ENCODE data around the gene OR2M4. TPM values are rescaled to one million over a fixed set of nuclear protein-coding genes. Genes with fewer than 3 reads are reported as not detected.

Gene OR2M4
- total and polyA plus RNA-seq, 2 experiments from 2014 or later = not detected

DNA sequence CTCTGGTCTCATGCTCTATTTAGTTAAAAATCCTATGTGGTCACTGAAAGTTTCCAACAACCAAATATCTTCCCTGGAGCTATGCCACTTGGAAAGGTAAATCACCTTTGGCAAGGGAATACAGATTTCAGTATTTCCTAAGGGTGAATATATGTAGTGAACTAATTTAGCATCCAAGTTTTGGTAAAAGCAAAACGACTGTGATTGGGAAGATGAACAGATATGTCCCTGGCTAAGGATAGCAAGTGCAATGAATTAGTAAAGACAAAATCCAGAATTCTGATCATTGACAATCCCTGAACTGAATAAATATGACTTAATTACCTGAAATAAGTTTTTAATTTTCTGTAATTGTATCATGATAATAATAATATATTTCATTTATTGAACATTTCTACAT, 46.7 kb downstream of the OR2M4 start, which contains the start of gene OR2T33:
Gene OR2T33 (minus strand): TSS at position 101 of the 400 bp plus-strand sequence. CDS start 4,162 bp downstream, outside the sequence.
- Histone ChIP-seq H4K20me1 (ENCODE audit: insufficient read depth) (no peaks in the 10 kb centered on the region), H3F3A (ENCODE audit: insufficient read depth) (no peaks in the 10 kb centered on the region), H2AFZ (no peak within 1 kb of the TSS), H3K4me3 (no peak within 1 kb of the TSS), H3K36me3 (ENCODE audit: low read depth) (no peaks in the 10 kb centered on the region), H3K4me1 (ENCODE audit: insufficient read depth) (no peaks in the 10 kb centered on the region), H3K27me3 (replicated peaks; ENCODE audit: insufficient read depth) (no peaks in the 10 kb centered on the region), H3K4me2 (ENCODE audit: unreplicated experiment) (no peak within 1 kb of the TSS), H3K79me2 (ENCODE audit: insufficient read depth) (no peaks in the 10 kb centered on the region), H3K27ac (no peak within 1 kb of the TSS), H3K9me2 (ENCODE audit: insufficient read depth) (no peaks in the 10 kb centered on the region), H3K9ac (no peak within 1 kb of the TSS), H3K9me3 (ENCODE audit: low read depth) (no peaks in the 10 kb centered on the region)
- in situ Hi-C loops (cut with MboI) = no loop called here
- no peak for DNase-seq
- 3 to 5% methylated on average over 1 of the region's 1 CpG for WGBS, 2 experiments (ENCODE audit: low coverage in 1 of 2, low lambda C conversion rate in 2 of 2, missing lambda C conversion rate in 2 of 2)
- TF ChIP-seq EZH2 (IDR thresholded peaks at IDR 0.05; ENCODE audit: insufficient read depth, poor library complexity, severe bottlenecking) (no peak), EZH2phosphoT487 (IDR thresholded peaks at IDR 0.05; ENCODE audit: insufficient read depth, low read depth) (no peak)

DNA sequence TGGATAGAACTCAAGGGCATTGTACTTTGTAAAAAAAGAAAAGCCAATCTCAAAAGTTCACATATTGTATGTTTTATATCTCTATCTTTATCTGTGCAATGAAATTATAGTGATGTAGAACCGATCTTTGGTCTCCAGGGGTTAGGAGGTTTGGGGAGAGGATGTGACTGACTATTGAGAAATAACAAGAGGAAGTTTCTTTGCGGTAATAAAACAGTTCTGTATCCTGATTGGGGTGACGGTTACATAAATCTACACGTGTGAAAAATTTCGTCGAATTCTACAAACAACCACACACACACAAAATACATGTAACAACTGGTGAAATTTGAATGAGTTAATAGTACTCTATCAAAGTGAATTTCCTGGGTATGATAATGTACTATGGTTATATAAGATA, 57.2 kb downstream of the OR2M4 start:
- WGBS, 2 experiments (ENCODE audit: low coverage in 1 of 2, low lambda C conversion rate in 2 of 2, missing lambda C conversion rate in 2 of 2) = 6 to 11% methylated on average over 6 of the region's 6 CpGs
- DNase-seq = no peak
- no peaks in the 10 kb centered on the region for H3K9me2 ChIP-seq (ENCODE audit: insufficient read depth)
- no peaks in the 10 kb centered on the region for H4K20me1 ChIP-seq (ENCODE audit: insufficient read depth)
- H3K9ac ChIP-seq = no peak overlapping the region
- H3K79me2 ChIP-seq (ENCODE audit: insufficient read depth) = no peaks in the 10 kb centered on the region
- H3K27ac ChIP-seq = no peak overlapping the region
- H3K9me3 ChIP-seq (ENCODE audit: low read depth) = no peaks in the 10 kb centered on the region
- H3K4me1 ChIP-seq (ENCODE audit: insufficient read depth) = no peaks in the 10 kb centered on the region
- TF ChIP-seq EZH2phosphoT487 (IDR thresholded peaks at IDR 0.05; ENCODE audit: insufficient read depth, low read depth) (no peak), EZH2 (IDR thresholded peaks at IDR 0.05; ENCODE audit: insufficient read depth, poor library complexity, severe bottlenecking) (no peak)
- no peak overlapping the region for H3K4me3 ChIP-seq
- in situ Hi-C loops (cut with MboI) = no loop called here
- no peaks in the 10 kb centered on the region for H3F3A ChIP-seq (ENCODE audit: insufficient read depth)
- H2AFZ ChIP-seq = no peak overlapping the region
- no peaks in the 10 kb centered on the region for H3K36me3 ChIP-seq (ENCODE audit: low read depth)
- H3K4me2 ChIP-seq (ENCODE audit: unreplicated experiment) = no peak overlapping the region
- no peaks in the 10 kb centered on the region for H3K27me3 ChIP-seq (replicated peaks; ENCODE audit: insufficient read depth)

Other genes starting within 250 kb of the OR2M4 start
- gene OR2L5, start 217.8 kb upstream of the OR2M4 start, total RNA-seq (2014; rRNA removed; shearing (Covaris generic)) = not detected in 2 replicates
- not detected in 2 replicates for gene OR2L5, start 217.8 kb upstream of the OR2M4 start, polyA plus RNA-seq (2016; fragmentation: Nextera tagmentation; extraction: Ambion mirVana)
- not detected in 2 replicates for gene OR2L2, start 201.3 kb upstream of the OR2M4 start, total RNA-seq (2014; rRNA removed; shearing (Covaris generic))
- not detected in 2 replicates for gene OR2L2, start 201.3 kb upstream of the OR2M4 start, polyA plus RNA-seq (2016; fragmentation: Nextera tagmentation; extraction: Ambion mirVana)
- gene OR2L3, start 184.6 kb upstream of the OR2M4 start, total RNA-seq (2014; rRNA removed; shearing (Covaris generic)) = not detected in 2 replicates
- not detected in 2 replicates for gene OR2L3, start 184.6 kb upstream of the OR2M4 start, polyA plus RNA-seq (2016; fragmentation: Nextera tagmentation; extraction: Ambion mirVana)
- not detected in 2 replicates for gene OR2L13, start 136.2 kb upstream of the OR2M4 start, total RNA-seq (2014; rRNA removed; shearing (Covaris generic))
- not detected in 2 replicates for gene OR2L13, start 136.2 kb upstream of the OR2M4 start, polyA plus RNA-seq (2016; fragmentation: Nextera tagmentation; extraction: Ambion mirVana)
- not detected in 2 replicates for gene OR2M5, start 86.3 kb upstream of the OR2M4 start, total RNA-seq (2014; rRNA removed; shearing (Covaris generic))
- not detected in 2 replicates for gene OR2M5, start 86.3 kb upstream of the OR2M4 start, polyA plus RNA-seq (2016; fragmentation: Nextera tagmentation; extraction: Ambion mirVana)
- gene OR2M2, start 56.6 kb upstream of the OR2M4 start, total RNA-seq (2014; rRNA removed; shearing (Covaris generic)) = not detected in 2 replicates
- gene OR2M2, start 56.6 kb upstream of the OR2M4 start, polyA plus RNA-seq (2016; fragmentation: Nextera tagmentation; extraction: Ambion mirVana) = not detected in 2 replicates
- gene OR2M3, start 34.2 kb upstream of the OR2M4 start, total RNA-seq (2014; rRNA removed; shearing (Covaris generic)) = not detected in 2 replicates
- not detected in 2 replicates for gene OR2M3, start 34.2 kb upstream of the OR2M4 start, polyA plus RNA-seq (2016; fragmentation: Nextera tagmentation; extraction: Ambion mirVana)
- gene OR2T33, start 46.6 kb downstream of the OR2M4 start, total RNA-seq (2014; rRNA removed; shearing (Covaris generic)) = not detected in 2 replicates
- not detected in 2 replicates for gene OR2T33, start 46.6 kb downstream of the OR2M4 start, polyA plus RNA-seq (2016; fragmentation: Nextera tagmentation; extraction: Ambion mirVana)
- gene OR2T12, start 72.0 kb downstream of the OR2M4 start, total RNA-seq (2014; rRNA removed; shearing (Covaris generic)) = not detected in 2 replicates
- not detected in 2 replicates for gene OR2T12, start 72.0 kb downstream of the OR2M4 start, polyA plus RNA-seq (2016; fragmentation: Nextera tagmentation; extraction: Ambion mirVana)
- gene OR2M7, start 93.2 kb downstream of the OR2M4 start, total RNA-seq (2014; rRNA removed; shearing (Covaris generic)) = not detected in 2 replicates
- gene OR2M7, start 93.2 kb downstream of the OR2M4 start, polyA plus RNA-seq (2016; fragmentation: Nextera tagmentation; extraction: Ambion mirVana) = not detected in 2 replicates
- not detected in 2 replicates for gene OR14C36, start 117.4 kb downstream of the OR2M4 start, total RNA-seq (2014; rRNA removed; shearing (Covaris generic))
- gene OR14C36, start 117.4 kb downstream of the OR2M4 start, polyA plus RNA-seq (2016; fragmentation: Nextera tagmentation; extraction: Ambion mirVana) = not detected in 2 replicates
- gene OR2T4, start 130.2 kb downstream of the OR2M4 start, total RNA-seq (2014; rRNA removed; shearing (Covaris generic)) = not detected in 2 replicates
- not detected in 2 replicates for gene OR2T4, start 130.2 kb downstream of the OR2M4 start, polyA plus RNA-seq (2016; fragmentation: Nextera tagmentation; extraction: Ambion mirVana)
- not detected in 2 replicates for gene OR2T6, start 144.3 kb downstream of the OR2M4 start, total RNA-seq (2014; rRNA removed; shearing (Covaris generic))
- gene OR2T6, start 144.3 kb downstream of the OR2M4 start, polyA plus RNA-seq (2016; fragmentation: Nextera tagmentation; extraction: Ambion mirVana) = not detected in 2 replicates
- not detected in 2 replicates for gene OR2T1, start 171.6 kb downstream of the OR2M4 start, total RNA-seq (2014; rRNA removed; shearing (Covaris generic))
- not detected in 2 replicates for gene OR2T1, start 171.6 kb downstream of the OR2M4 start, polyA plus RNA-seq (2016; fragmentation: Nextera tagmentation; extraction: Ambion mirVana)
- gene OR2T2, start 214.2 kb downstream of the OR2M4 start, total RNA-seq (2014; rRNA removed; shearing (Covaris generic)) = not detected in 2 replicates
- gene OR2T2, start 214.2 kb downstream of the OR2M4 start, polyA plus RNA-seq (2016; fragmentation: Nextera tagmentation; extraction: Ambion mirVana) = not detected in 2 replicates
- not detected in 2 replicates for gene OR2T3, start 241.9 kb downstream of the OR2M4 start, total RNA-seq (2014; rRNA removed; shearing (Covaris generic))
- gene OR2T3, start 241.9 kb downstream of the OR2M4 start, polyA plus RNA-seq (2016; fragmentation: Nextera tagmentation; extraction: Ambion mirVana) = not detected in 2 replicates